IgD-negative memory B cell (primary cell): ENCODE data around the gene PRADC1. TPM values are rescaled to one million over a fixed set of nuclear protein-coding genes. Genes with fewer than 3 reads are reported as not detected.
A peak's percentile ranks its signal among the peaks of the same experiment; 100 is the strongest.

Experiments used
- H3K27ac Mint-ChIP-seq, 3 donors: one replicate each; pipeline ENCODE4 v1.8.0; 2020 to 2022; ENCODE audit warnings: mild to moderate bottlenecking in 3 of 3, mixed read lengths in 3 of 3, moderate library complexity in 1 of 3
- H3K27me3 Mint-ChIP-seq: one replicate; pipeline ENCODE4 v1.8.0; 2021; ENCODE audit warnings: mixed read lengths
- H3K36me3 Mint-ChIP-seq: one replicate; pipeline ENCODE4 v1.8.0; 2020; ENCODE audit warnings: mild to moderate bottlenecking, mixed read lengths
- H3K4me1 Mint-ChIP-seq, 3 donors: one replicate each; pipeline ENCODE4 v1.8.0; 2020 to 2022; ENCODE audit warnings: mixed read lengths in 3 of 3, mild to moderate bottlenecking in 1 of 3
- H3K4me3 Mint-ChIP-seq, 4 donors: one replicate each; pipeline ENCODE4 v1.8.0; 2020 to 2022; ENCODE audit warnings: mild to moderate bottlenecking in 4 of 4, mixed read lengths in 4 of 4, moderate library complexity in 3 of 4
- H3K9me3 Mint-ChIP-seq, 3 donors: one replicate each; pipeline ENCODE4 v1.8.0; 2020 to 2021; ENCODE audit warnings: mixed read lengths in 3 of 3, mild to moderate bottlenecking in 1 of 3
- polyA plus RNA-seq: library from polyadenylated mRNA; unstranded; fragments of 300-500 nt; fragmentation: Illumina TruSeq; gene quantifications from one replicate; pipeline ENCODE4 v1.2.3, GENCODE V29; 2021

Gene PRADC1
- polyA plus RNA-seq = 12.4 TPM

DNA sequence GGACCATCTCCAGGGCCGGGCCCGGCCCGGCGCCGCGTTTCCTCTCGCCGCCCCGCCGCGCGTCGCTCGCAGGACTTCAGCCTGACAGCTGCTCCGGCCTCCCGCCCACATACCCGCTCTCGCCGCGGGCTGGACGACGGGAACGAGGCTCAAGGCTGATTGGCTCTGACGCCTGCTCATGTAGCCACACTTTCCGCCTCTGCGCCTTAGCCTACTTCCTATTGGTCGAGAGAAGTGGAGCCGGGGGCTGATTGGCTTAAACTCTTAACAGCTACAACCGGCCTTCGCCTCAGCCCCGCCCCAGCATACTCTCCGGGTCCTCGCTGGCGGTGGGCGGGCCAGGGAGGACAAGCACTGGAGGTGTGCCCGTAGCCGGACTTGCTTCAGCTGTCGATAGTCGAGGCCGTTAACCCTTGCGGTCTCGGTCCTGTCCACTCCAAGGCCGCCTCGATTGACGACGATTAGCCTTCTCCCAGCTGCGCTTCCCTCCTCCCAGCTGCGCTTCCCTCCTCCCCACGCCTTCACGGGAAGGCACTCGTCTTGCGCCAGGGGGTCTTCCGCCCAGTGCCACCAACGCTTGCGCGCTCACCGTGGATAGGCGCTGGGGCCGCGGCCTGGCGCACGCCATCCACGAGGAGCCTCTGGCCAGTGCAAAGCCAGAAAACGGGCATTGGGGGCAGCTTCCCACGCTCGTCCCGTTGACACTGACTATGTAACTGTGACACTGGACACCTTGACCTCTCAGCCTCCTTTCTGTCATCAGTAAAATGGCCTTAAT, at the start of gene PRADC1:
TSS of gene PRADC1 (minus strand) at position 86 of the 778 bp plus-strand sequence. CDS start at position 7, 79 bp downstream.
- peak within 1 kb of the TSS; percentile 96 to 99 (median 97) for H3K27ac Mint-ChIP-seq
- peaks cover 18 to 32% (median 25%) of the 10 kb centered on the region in 3 donors for H3K4me1 Mint-ChIP-seq
- H3K4me3 Mint-ChIP-seq = peak within 1 kb of the TSS; percentile 96 to 100 (median 99)
- no peaks in the 10 kb centered on the region for H3K27me3 Mint-ChIP-seq
- no peaks in the 10 kb centered on the region for H3K9me3 Mint-ChIP-seq
- no peaks in the 10 kb centered on the region for H3K36me3 Mint-ChIP-seq

DNA sequence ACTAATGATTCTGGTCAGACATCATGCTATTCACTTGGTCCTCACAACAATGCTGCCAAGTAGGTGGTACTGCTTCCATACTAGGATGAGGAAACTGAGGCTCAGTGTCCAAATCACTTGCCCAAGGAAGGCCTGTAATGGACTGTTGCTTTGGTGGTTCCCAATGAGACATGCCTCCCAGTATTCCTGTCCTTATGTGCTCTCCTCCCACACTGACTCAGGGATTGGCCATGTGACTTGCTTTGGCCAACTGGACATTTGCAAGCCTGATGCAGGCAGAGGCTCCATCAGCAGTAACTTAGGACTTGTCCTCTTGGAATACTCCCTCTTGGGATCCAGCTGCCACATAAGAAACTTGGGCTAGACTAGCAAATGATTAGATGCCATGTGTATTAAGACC, 48.2 kb upstream of the PRADC1 start:
- H3K27me3 Mint-ChIP-seq = no peaks in the 10 kb centered on the region
- no peak overlapping the region for H3K27ac Mint-ChIP-seq
- H3K9me3 Mint-ChIP-seq = no peaks in the 10 kb centered on the region
- peaks cover 9% of the 10 kb centered on the region for H3K36me3 Mint-ChIP-seq
- H3K4me3 Mint-ChIP-seq = peak overlapping the region in 2 of 4 donors; percentile 33 to 89
- H3K4me1 Mint-ChIP-seq = peaks cover 15 to 25% (median 21%) of the 10 kb centered on the region in 3 donors

DNA sequence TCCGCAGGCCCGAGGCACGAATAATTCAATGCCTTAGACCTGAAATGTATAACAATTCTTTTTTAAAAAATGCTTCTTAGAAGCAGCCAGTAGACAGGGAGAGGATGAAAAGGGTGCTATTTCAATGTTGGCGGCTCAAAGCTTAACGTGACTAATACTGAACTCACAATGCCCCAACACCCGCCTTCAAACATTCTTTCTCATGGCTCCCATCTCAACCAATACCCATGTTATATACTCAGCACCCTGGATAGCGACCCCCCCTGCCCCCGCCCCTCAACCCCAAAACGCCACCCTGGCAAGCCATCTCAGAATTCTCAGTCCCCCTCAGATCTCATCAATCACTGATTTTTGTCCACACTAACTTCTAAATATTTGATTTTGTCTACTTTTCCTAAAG, 46.8 kb upstream of the PRADC1 start:
- H3K27me3 Mint-ChIP-seq = no peaks in the 10 kb centered on the region
- H3K36me3 Mint-ChIP-seq = peaks cover 9% of the 10 kb centered on the region

DNA sequence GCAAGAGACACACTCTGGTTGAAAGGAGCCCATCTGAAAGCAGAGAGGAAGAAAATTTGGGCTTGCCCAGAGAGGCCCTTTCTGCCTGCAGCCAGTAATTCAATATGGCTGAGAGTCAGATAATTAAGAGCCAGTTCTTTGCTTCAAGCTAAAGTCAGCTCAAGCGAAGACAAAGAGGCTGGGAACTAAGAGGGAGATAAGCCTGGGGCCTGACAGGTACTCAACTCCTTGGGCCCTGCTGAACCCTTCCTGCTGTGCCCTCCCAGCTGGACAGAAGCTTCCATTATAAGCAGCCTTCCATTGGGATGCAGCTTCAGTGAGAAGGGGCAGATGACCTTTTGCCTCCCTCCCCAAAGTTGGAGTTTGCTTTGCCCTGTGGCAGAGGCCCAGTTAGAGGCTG, 39.2 kb upstream of the PRADC1 start:
- peaks cover 8 to 19% (median 11%) of the 10 kb centered on the region in 3 donors for H3K4me1 Mint-ChIP-seq
- H3K27ac Mint-ChIP-seq = no peak overlapping the region
- no peak overlapping the region for H3K4me3 Mint-ChIP-seq
- no peaks in the 10 kb centered on the region for H3K27me3 Mint-ChIP-seq
- H3K9me3 Mint-ChIP-seq = peaks cover 0 to 2% (median 0%) of the 10 kb centered on the region in 3 donors
- no peaks in the 10 kb centered on the region for H3K36me3 Mint-ChIP-seq

More for the DNA sequence above, 46.8 kb upstream of the PRADC1 start:
- no peaks in the 10 kb centered on the region for H3K9me3 Mint-ChIP-seq
- H3K4me1 Mint-ChIP-seq = peaks cover 10 to 15% (median 13%) of the 10 kb centered on the region in 3 donors
- peak overlapping the region in 1 of 4 donors; percentile 45 for H3K4me3 Mint-ChIP-seq
- H3K27ac Mint-ChIP-seq = no peak overlapping the region

DNA sequence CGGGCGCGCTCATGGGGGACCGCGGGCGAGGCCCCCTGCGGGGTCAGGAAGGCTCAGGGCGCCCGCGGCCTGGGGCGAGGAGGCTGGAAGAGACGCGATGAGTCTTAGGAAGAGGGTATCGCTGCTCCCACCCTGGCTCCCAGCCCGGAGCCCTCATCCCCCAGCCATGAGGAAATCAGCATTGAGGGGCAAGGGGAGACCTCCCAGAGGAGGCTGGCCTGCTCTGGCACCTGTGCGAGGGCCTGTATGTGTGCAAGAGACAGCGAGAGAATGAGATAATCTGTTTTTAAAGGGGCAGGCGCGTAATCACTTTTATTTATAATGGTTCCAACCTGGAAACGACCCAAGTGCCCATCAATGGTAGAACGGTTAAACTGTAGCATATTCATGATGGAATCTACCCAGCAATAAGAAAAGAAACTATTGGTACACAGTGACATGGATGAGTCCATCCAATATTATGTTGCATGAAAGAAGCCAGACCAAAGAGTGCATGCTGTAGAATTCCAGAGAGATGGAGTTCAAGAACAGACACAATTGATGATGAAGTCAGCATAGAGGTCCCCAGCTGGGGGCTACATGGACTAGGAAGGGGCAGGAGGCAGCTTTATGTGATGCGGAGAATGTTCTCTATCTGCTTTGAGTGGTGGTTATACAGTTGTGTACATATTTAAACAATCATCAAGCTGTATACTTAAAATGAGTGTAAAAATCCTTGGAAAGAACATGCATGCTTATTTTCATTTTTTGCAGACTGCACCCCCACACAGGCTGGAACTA, 36.8 kb upstream of the PRADC1 start:
- Mint-ChIP-seq H3K9me3 (peaks cover 0 to 2% (median 0%) of the 10 kb centered on the region in 3 donors), H3K27ac (peak overlapping the region in 1 of 3 donors; percentile 80), H3K27me3 (no peaks in the 10 kb centered on the region), H3K4me3 (peak overlapping the region in 3 of 4 donors; percentile 11 to 66 (median 14)), H3K36me3 (no peaks in the 10 kb centered on the region), H3K4me1 (peaks cover 8 to 18% (median 16%) of the 10 kb centered on the region in 3 donors)

DNA sequence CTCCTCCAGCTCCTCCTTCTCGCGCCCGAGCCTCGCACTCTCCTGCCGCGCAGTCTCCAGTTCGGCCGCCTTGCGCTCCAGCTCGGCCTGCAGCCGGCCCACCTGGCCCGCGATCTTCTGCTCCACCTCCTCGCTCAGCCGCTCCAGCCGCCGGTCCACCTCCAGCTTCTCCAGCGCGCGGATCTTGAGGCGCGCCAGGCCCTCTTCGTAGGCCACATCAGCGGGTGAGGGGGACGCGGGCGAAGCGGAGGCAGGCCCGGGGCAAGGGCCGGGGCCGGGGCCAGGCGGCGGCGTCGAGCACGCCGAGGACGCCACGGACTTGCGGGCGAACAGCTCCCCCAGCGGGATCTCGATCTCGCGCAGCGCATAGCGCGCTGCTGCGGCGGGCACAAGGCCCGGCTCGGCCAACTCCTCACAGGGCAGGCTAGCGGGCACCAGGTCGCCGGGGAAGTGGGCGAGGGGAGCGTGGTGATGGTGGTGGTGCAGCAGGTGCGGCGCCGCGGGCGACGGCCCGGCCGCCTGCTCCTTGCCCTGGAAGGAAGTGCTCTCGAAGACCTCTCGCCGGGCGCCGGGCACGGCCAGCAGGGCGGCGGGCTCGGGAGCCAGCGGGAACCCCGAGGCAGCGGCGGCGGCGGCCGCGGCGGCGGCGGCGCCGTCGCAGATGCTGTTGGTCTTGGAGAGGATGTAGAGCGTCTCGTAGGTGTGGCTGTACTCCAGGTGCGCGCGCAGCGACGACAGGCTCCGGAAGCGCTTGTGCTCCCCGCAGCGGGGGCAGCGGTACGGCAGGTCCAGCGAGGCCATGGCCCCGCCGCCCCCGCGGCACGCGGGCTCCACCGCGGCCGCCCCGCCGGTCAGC, 36.0 kb upstream of the PRADC1 start:
- Mint-ChIP-seq H3K27me3 (no peaks in the 10 kb centered on the region), H3K9me3 (peaks cover 0 to under 1% (median 0%) of the 10 kb centered on the region in 3 donors), H3K4me1 (peaks cover 8 to 18% (median 16%) of the 10 kb centered on the region in 3 donors), H3K27ac (no peak overlapping the region), H3K4me3 (peak overlapping the region in 2 of 4 donors; percentile 7 to 63), H3K36me3 (no peaks in the 10 kb centered on the region)

DNA sequence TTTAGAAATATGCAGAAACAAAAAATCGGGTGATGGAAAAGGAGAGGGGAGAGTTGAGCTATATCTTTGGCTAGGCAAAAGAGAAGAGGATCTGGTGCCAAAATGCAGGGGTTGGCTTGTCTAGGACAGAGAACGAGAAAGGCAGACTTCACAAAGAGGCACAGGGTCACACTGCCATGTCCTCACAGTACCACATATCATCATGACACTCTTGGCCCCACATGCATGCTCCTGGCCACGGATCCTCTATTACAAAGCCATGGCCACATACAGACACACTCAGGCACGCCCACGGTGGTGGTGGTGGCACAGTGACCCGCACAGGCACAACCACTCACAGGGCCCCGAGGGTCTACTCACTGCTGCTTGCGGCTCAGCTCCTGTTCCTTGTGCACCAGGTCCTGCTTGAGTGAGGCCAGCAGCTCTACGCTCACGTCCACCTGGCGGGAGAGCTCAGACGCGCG, 35.4 kb upstream of the PRADC1 start:
- peaks cover 1% of the 10 kb centered on the region for H3K36me3 Mint-ChIP-seq
- H3K4me3 Mint-ChIP-seq = peak overlapping the region; percentile 7 to 73 (median 60)
- peaks cover 8 to 18% (median 16%) of the 10 kb centered on the region in 3 donors for H3K4me1 Mint-ChIP-seq
- no peaks in the 10 kb centered on the region for H3K27me3 Mint-ChIP-seq
- H3K9me3 Mint-ChIP-seq = no peaks in the 10 kb centered on the region
- peak overlapping the region in 2 of 3 donors; percentile 24 to 65 for H3K27ac Mint-ChIP-seq

DNA sequence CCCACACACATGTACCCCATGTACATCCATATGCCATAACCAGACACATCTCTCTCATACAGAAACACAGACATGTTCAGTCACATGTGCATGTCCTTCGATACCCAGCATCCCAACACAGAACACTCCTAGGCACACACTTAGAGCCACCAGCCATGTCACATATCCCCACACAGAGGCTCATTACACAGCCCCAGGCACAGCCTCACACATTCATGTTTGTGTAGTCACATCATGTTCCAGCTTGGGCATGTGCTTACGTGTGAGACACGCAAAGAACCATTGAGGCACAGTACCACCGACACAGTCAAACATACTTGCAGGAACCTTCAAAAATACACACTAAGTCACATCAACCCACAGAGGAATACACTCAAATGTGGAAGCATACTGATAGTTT, 34.0 kb upstream of the PRADC1 start:
- H3K27me3 Mint-ChIP-seq = no peaks in the 10 kb centered on the region

DNA sequence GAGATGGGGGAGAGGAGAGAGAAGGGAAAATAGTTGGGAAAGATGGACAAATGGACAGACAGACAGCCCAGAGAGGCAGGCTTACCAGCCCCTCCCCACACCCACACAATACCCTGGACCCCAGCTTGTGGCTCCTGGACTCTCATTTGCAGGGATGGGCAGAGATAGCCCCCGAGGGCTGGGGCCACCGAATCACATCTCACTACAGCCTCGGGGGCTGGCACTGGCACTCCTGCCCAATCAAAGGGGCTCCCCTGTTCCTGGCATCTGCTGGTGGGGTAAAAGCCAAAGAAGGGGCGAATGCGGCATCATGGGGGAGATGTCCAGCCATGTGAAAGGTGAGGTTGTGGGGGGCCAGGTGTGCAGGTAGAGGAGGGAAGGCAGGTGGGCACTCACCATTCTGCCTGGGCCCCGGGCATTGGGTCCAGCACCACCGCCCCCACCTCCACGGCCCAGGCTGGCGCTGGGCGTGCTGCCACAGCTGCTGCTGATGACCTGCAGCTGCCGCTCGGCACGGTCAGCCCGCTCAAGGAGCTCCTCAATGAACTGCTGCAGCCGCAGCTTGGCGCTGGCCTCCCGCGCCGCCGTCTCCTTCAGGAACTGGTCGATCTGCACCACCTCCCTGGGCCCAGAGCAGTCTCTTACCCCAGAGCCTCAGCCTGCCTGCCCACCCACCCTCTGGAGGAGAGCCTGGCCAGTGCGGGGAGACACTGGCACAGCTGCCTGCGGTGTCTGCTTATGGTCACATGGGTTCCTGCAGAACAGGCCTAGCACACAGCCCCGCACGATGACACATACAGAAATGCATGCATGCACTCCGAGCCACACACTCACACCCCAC, 33.2 kb upstream of the PRADC1 start:
- H3K4me3 Mint-ChIP-seq = no peak overlapping the region
- H3K27ac Mint-ChIP-seq = peak overlapping the region in 1 of 3 donors; percentile 8
- peaks cover 8 to 16% (median 16%) of the 10 kb centered on the region in 3 donors for H3K4me1 Mint-ChIP-seq
- H3K9me3 Mint-ChIP-seq = no peaks in the 10 kb centered on the region
- H3K36me3 Mint-ChIP-seq = peaks cover 2% of the 10 kb centered on the region
- no peaks in the 10 kb centered on the region for H3K27me3 Mint-ChIP-seq

More for the DNA sequence above, 34.0 kb upstream of the PRADC1 start:
- Mint-ChIP-seq H3K9me3 (no peaks in the 10 kb centered on the region), H3K4me1 (peaks cover 8 to 18% (median 16%) of the 10 kb centered on the region in 3 donors), H3K36me3 (peaks cover 2% of the 10 kb centered on the region), H3K4me3 (no peak overlapping the region), H3K27ac (peak overlapping the region in 1 of 3 donors; percentile 8)

DNA sequence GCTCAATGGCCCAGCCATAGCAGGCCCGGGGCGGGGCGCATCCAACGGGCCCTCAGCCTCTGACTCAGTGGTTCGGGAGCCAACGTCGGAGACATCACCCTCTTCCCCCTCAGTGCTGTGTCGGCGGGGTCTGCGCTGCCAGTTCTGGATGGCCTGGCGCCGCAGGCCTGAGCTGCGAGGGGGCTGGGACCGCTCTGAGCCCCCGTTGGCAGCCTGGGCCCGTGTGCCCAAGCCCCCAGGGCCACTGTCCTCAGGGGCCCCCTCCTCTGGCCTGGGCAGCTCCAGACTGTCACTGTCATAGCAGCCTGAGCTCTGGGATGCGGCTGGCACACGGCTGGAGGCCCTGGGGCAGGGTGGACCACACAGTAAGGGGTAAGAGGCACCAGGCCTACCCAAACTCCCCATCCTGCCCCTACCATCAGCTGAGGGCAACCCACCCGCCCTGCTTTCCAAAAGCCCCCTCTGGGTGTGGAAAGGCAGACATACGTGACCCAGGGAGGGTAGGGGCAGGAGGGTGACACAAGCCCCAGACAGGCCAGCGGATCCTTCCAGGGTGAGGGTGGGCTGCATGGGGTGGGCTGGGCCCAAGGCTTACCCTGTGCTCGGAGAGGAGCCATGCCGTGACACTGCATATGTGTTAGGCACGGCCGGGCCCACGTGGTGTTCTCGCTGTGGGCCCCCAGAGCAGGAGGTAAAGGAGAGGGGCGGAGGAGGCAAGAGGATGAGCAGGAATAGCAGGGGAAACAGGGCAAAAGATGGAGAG, 32.4 kb upstream of the PRADC1 start:
- H3K27ac Mint-ChIP-seq = no peak overlapping the region
- H3K4me1 Mint-ChIP-seq = peaks cover 8 to 16% (median 11%) of the 10 kb centered on the region in 3 donors
- H3K4me3 Mint-ChIP-seq = no peak overlapping the region
- no peaks in the 10 kb centered on the region for H3K9me3 Mint-ChIP-seq
- H3K36me3 Mint-ChIP-seq = peaks cover 2% of the 10 kb centered on the region
- no peaks in the 10 kb centered on the region for H3K27me3 Mint-ChIP-seq

DNA sequence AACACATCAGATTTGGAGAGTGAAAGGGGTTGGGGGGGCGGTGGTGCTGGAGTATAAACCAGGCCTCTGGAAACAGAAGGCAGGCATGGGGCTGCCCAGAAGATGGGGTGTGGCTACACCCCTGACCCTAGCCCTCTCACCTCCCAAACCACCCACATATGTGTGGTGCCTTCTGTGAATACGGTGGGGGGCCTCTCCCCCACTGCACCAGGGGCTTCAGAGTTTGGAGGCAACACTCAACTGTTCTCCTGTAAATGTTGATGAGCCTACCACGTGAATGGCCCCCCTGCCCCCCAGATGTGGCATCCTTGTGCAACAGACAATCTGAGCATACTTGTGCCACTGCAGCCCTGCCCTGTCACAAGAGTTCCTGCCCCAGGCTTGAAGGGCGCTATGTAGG, 31.7 kb upstream of the PRADC1 start:
- no peaks in the 10 kb centered on the region for H3K9me3 Mint-ChIP-seq
- peaks cover 8 to 13% (median 9%) of the 10 kb centered on the region in 3 donors for H3K4me1 Mint-ChIP-seq
- H3K4me3 Mint-ChIP-seq = no peak overlapping the region
- H3K36me3 Mint-ChIP-seq = peaks cover 2% of the 10 kb centered on the region
- no peaks in the 10 kb centered on the region for H3K27me3 Mint-ChIP-seq
- no peak overlapping the region for H3K27ac Mint-ChIP-seq

DNA sequence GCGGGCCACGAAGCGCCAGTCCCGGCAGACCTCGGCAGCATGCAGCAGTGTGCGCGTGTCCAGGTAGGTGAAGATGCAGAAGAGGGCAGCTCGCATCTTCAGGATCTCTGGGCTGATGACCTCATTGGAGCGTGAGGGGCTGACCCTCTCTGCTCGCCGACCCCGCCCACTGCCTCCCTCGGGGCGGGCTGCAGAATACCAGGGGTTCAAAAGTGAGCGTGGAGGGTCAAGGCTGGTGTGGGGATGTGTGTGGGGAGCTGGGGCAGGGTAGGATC, 31.2 kb upstream of the PRADC1 start:
- H3K27ac Mint-ChIP-seq = no peak overlapping the region
- H3K4me1 Mint-ChIP-seq = peaks cover 7 to 11% (median 8%) of the 10 kb centered on the region in 3 donors
- no peaks in the 10 kb centered on the region for H3K9me3 Mint-ChIP-seq
- no peak overlapping the region for H3K4me3 Mint-ChIP-seq
- peaks cover 2% of the 10 kb centered on the region for H3K36me3 Mint-ChIP-seq
- no peaks in the 10 kb centered on the region for H3K27me3 Mint-ChIP-seq

DNA sequence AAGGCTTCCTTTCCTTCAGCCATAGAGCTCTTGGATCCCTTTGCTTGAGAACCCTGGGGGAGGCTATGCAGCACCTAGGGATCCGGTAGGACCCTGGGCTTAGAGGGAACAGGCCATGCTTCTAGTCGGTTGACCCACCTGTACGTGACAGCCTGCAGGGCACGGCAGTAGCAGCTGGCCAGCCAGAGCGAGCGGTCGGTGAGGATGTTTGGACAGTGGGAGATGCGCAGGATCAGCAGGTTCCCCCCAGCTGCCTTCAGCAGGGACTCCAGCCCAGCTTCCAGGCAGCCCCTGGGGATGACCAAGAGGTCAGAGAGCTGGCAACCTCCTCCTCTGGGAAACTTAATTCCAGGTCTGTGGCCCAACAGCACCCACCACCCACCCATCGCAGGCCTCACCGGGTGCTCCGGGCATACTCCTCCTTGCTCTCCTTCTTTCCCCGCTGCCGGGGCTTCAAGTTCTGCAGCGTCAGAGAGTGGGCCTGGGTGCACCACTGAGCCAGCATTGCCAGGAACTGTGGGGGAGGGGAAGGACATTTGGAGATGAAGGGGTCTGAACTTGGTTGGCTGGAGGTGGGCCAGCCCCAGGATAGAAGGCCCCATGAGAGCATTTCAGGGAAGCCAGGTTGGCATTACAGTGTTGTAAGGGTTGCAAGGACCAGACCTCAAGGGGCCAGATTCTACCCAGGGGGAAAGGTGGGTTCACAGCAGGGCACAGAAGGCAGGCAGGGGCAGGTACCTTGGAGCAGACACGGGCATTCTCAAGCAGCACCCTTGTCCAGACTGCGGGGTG, 30.7 kb upstream of the PRADC1 start:
- Mint-ChIP-seq H3K4me1 (peaks cover 7 to 11% (median 8%) of the 10 kb centered on the region in 3 donors), H3K4me3 (no peak overlapping the region), H3K9me3 (no peaks in the 10 kb centered on the region), H3K27me3 (no peaks in the 10 kb centered on the region), H3K36me3 (peaks cover 2% of the 10 kb centered on the region), H3K27ac (no peak overlapping the region)
